ENCODE measurements around the gene AIP. TPM values are rescaled to one million over a fixed set of nuclear protein-coding genes. Genes with fewer than 3 reads are reported as not detected.
A peak's percentile ranks its signal among the peaks of the same experiment; 100 is the strongest.

The AIP gene
- total RNA-seq, 1 donor from 2014 or later = 62.0 TPM

DNA sequence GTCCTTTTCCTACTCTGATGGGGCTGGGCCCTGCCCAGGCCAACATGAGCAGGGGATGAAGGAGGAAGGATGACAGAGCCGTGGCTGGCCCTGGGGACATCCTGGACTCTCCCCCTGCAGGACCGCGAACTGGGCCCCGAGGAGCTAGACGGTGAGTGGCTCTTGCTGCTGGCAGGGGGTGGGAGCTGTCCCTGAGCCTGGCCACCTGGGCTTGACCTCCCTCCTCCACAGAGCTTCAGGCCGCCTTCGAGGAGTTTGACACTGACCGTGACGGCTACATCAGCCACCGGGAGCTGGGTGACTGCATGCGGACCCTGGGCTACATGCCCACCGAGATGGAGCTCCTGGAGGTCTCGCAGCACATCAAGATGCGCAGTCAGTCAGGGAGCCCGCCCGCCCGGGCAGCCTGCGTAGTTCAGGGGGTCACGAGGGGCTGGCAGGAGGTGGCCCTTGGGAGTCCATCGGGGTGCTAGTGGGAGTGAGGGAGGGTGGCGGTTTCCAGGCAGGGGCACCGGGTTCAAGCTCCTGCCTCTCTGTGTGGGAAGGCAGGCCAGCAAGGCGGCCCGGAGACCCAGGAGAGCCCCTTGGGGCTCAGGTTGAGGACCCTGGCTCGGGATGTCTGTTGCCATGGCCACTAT is 26.6 kb upstream of the AIP start:
- no peak overlapping the region for H3K4me3 ChIP-seq (ENCODE audit: low read depth, low read length)
- DNase-seq (ENCODE audit: low read depth) = no peak
- TF ChIP-seq, protein P1, sequence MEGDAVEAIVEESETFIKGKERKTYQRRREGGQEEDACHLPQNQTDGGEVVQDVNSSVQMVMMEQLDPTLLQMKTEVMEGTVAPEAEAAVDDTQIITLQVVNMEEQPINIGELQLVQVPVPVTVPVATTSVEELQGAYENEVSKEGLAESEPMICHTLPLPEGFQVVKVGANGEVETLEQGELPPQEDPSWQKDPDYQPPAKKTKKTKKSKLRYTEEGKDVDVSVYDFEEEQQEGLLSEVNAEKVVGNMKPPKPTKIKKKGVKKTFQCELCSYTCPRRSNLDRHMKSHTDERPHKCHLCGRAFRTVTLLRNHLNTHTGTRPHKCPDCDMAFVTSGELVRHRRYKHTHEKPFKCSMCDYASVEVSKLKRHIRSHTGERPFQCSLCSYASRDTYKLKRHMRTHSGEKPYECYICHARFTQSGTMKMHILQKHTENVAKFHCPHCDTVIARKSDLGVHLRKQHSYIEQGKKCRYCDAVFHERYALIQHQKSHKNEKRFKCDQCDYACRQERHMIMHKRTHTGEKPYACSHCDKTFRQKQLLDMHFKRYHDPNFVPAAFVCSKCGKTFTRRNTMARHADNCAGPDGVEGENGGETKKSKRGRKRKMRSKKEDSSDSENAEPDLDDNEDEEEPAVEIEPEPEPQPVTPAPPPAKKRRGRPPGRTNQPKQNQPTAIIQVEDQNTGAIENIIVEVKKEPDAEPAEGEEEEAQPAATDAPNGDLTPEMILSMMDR (conservative IDR thresholded peaks at IDR 0.05; ENCODE audit: low read depth, low read length) = no peak

DNA sequence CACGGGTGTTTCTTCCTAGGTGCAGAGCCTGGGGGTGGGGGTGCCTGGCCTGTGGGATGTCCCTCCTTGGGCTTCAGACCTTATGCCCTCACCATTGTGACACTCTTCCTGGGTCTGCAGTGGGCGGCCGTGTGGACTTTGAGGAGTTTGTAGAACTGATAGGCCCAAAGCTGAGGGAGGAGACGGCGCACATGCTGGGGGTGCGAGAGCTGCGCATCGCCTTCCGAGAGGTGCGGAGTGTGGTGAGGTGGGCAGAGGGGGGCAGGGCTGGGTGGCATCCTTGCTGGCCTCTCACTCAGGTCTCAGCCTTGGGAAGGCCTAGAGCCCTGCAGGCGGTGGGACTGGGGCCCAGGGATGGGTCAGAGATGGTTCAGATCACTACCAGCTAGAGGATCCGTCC is 25.4 kb upstream of the AIP start:
- TF ChIP-seq, protein P1 (conservative IDR thresholded peaks at IDR 0.05; ENCODE audit: low read depth, low read length) = no peak
- DNase-seq (ENCODE audit: low read depth) = no peak
- no peak overlapping the region for H3K4me3 ChIP-seq (ENCODE audit: low read depth, low read length)

DNA sequence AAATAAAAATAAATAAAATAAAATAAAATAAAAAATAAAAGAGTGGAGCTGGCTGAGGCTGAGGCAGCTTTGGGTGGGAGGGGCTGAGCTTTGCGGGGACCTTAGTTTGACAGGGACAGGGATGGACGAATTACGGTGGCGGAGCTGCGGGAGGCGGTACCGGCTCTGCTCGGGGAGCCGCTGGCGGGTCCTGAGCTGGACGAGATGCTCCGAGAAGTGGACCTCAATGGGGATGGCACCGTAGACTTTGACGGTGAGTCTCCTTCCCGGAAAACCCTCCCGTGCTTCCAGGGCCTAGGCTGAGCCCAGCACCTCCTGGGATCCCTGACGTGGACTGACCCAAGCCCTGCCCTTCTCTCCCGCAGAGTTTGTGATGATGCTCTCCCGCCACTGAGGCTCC is 24.6 kb upstream of the AIP start:
- DNase-seq (ENCODE audit: low read depth) = no peak
- TF ChIP-seq, protein P1 (conservative IDR thresholded peaks at IDR 0.05; ENCODE audit: low read depth, low read length) = no peak

DNA sequence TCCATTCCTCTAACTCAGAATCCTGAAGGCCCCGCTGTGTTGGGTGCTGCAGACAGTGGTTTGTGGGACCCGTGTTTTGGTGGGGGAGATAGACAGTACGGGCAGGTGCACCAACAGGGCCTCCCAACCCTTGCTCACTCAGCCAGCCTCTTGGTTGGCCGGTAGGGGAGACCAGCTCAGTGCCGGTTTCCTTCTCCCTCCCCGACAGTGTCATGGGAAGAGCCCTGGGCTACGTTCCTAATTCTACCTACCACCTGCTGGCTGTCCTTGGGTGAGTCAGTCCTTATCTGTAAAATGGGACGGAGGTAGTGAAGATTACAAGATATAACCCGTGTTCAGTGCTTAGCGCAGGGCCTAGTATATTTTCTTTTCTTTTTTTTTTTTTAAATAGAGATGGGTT is 19.6 kb upstream of the AIP start:
- TF ChIP-seq, protein P1 (conservative IDR thresholded peaks at IDR 0.05; ENCODE audit: low read depth, low read length) = no peak
- no peak for DNase-seq (ENCODE audit: low read depth)
- no peak overlapping the region for H3K4me3 ChIP-seq (ENCODE audit: low read depth, low read length)

More for the DNA sequence above, 24.6 kb upstream of the AIP start:
- H3K4me3 ChIP-seq (ENCODE audit: low read depth, low read length) = no peak overlapping the region

GRCh38 chr11:67463680-67464410 is 19.0 kb upstream of the AIP start:
- DNase-seq (ENCODE audit: low read depth) = no peak
- TF ChIP-seq, protein P1 (conservative IDR thresholded peaks at IDR 0.05; ENCODE audit: low read depth, low read length) = no peak
- peak overlapping the region; percentile 83 for H3K4me3 ChIP-seq (ENCODE audit: low read depth, low read length)

- H3K4me3 ChIP-seq (ENCODE audit: low read depth, low read length) = peak overlapping the region; percentile 83
- TF ChIP-seq, protein P1 (conservative IDR thresholded peaks at IDR 0.05; ENCODE audit: low read depth, low read length) = no peak
- DNase-seq (ENCODE audit: low read depth) = no peak
These were observed 18.2 kb upstream of the AIP start for GRCh38 chr11:67464411-67465188.
